Activated CD8-positive, alpha-beta memory T cell treated with anti-CD3 and anti-CD28 coated beads, Interleukin-2, amount 50 U/mL, for 1 hour (primary cell): ENCODE results near the gene NUAK2.

Source experiments
- DNase-seq: peaks from one replicate; pipeline ENCODE4 v3.0.0-alpha.2; 2020; ENCODE audit errors: extremely low read depth

NUAK2 gene

GRCh38 chr1:205256951-205257625 lies 64.5 kb downstream of the NUAK2 start:
- no peak for DNase-seq

GRCh38 chr1:205255941-205256780 lies 65.4 kb downstream of the NUAK2 start:
- peak; percentile 45 for DNase-seq
